ENCODE measurements around the gene CTNNA1. TPM values are rescaled to one million over a fixed set of nuclear protein-coding genes. Genes with fewer than 3 reads are reported as not detected.

The CTNNA1 gene
- polyA plus RNA-seq, 3 donors, result 56.6 to 84.5 (median 66.2) TPM

- Mint-ChIP-seq H3K27ac (peak overlapping the region in 6 of 7 donors; percentile 16 to 85 (median 58)), H3K9me3 (peaks cover 0 to 2% (median 0%) of the 10 kb centered on the region in 7 donors), H3K27me3 (ENCODE audit: low read depth in 3 of 3) (peaks cover 2 to 16% (median 6%) of the 10 kb centered on the region in 3 donors), H3K4me1 (peaks cover 8% of the 10 kb centered on the region), H3K36me3 (no peaks in the 10 kb centered on the region), H3K4me3 (no peak overlapping the region)
- H2AFZ ChIP-seq (ENCODE audit: insufficient read depth, low read depth, low read length, poor library complexity, severe bottlenecking), result no peak overlapping the region
- H3K79me2 ChIP-seq (ENCODE audit: insufficient read depth, low read length), result no peaks in the 10 kb centered on the region
- no peak overlapping the region for H3K4me3 ChIP-seq (replicated peaks in 1 of 3; ENCODE audit: low read depth in 2 of 3, low read length in 3 of 3)
- no peaks in the 10 kb centered on the region for H4K20me1 ChIP-seq (ENCODE audit: insufficient read depth, low read length)
- intact Hi-C loops (cut with micrococcal nuclease), result no loop called here
- H3K9ac ChIP-seq (ENCODE audit: insufficient read depth, low read length, poor library complexity, severe bottlenecking), result no peak overlapping the region
- no peaks in the 10 kb centered on the region for H3K27me3 ChIP-seq (ENCODE audit: control insufficient read depth in 2 of 2, insufficient read depth in 2 of 2, low read length in 2 of 2)
- peak; percentile 71 to 81 (median 74) for DNase-seq
- no peak for TF ChIP-seq CTCF (IDR thresholded peaks at IDR 0.05)
- H3K4me2 ChIP-seq (replicated peaks; ENCODE audit: extremely low read depth, low read length, poor library complexity, severe bottlenecking), result no peak overlapping the region
- peaks cover 5 to 7% of the 10 kb centered on the region in 2 donors for H3K4me1 ChIP-seq (ENCODE audit: control insufficient read depth in 1 of 2, insufficient read depth in 2 of 2, low read length in 2 of 2)
- no peaks in the 10 kb centered on the region for H3K36me3 ChIP-seq (replicated peaks in 1 of 2; ENCODE audit: control insufficient read depth in 1 of 2, insufficient read depth in 2 of 2, low read length in 2 of 2)
- WGBS (ENCODE audit: insufficient coverage), result 81% methylated on average over 3 of the region's 5 CpGs
- H3K27ac ChIP-seq (ENCODE audit: low read depth in 1 of 2, low read length in 2 of 2), result no peak overlapping the region
- H3K9me3 ChIP-seq (replicated peaks in 1 of 2; ENCODE audit: control insufficient read depth in 1 of 2, insufficient read depth in 1 of 2, low read length in 2 of 2), result no peaks in the 10 kb centered on the region
Observed at GRCh38 chr5:138724470-138725146, 28.6 kb upstream of the CTNNA1 start.

DNA sequence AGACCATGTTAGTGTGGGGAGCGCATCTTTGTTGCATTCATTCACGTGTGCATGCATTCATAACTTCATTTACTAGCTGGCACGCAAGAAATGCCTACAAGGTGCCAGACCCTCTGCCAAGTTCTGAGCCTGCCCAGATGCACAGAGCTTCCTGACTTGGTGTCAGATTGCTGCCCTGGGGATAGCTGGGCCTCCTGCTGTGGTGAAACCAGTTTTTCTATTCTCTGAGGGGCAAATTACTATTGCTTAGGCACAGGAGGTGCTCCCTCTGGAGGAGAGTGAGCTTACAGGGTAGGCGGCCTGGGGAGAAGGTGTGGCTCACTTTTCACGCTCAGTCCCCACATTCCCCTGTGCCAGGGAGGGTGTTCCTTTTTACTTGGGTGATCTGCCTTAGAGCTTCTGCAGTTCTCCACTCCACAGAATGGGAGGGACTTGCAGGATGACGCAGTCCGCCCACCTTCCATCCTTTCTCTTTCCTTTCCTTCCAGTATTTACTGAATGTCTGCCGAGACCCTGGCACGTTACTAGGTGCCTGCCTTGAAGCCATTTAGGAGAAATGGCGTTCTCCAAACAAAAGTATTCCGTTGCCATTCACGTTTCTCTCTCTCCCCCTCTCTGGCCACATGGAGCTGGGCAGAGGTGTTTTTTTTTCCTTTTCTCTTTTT lies 27.9 kb upstream of the CTNNA1 start:
- Histone ChIP-seq H3K27ac (ENCODE audit: low read depth in 1 of 2, low read length in 2 of 2) (no peak overlapping the region), H3K9ac (ENCODE audit: insufficient read depth, low read length, poor library complexity, severe bottlenecking) (no peak overlapping the region), H4K20me1 (ENCODE audit: insufficient read depth, low read length) (no peaks in the 10 kb centered on the region), H3K79me2 (ENCODE audit: insufficient read depth, low read length) (no peaks in the 10 kb centered on the region), H2AFZ (ENCODE audit: insufficient read depth, low read depth, low read length, poor library complexity, severe bottlenecking) (no peak overlapping the region), H3K9me3 (replicated peaks in 1 of 2; ENCODE audit: control insufficient read depth in 1 of 2, insufficient read depth in 1 of 2, low read length in 2 of 2) (no peaks in the 10 kb centered on the region), H3K4me2 (replicated peaks; ENCODE audit: extremely low read depth, low read length, poor library complexity, severe bottlenecking) (no peak overlapping the region), H3K4me1 (ENCODE audit: control insufficient read depth in 1 of 2, insufficient read depth in 2 of 2, low read length in 2 of 2) (peaks cover 5 to 7% of the 10 kb centered on the region in 2 donors), H3K4me3 (replicated peaks in 1 of 3; ENCODE audit: low read depth in 2 of 3, low read length in 3 of 3) (no peak overlapping the region), H3K36me3 (replicated peaks in 1 of 2; ENCODE audit: control insufficient read depth in 1 of 2, insufficient read depth in 2 of 2, low read length in 2 of 2) (no peaks in the 10 kb centered on the region), H3K27me3 (ENCODE audit: control insufficient read depth in 2 of 2, insufficient read depth in 2 of 2, low read length in 2 of 2) (no peaks in the 10 kb centered on the region)
- no peaks in the 10 kb centered on the region for H3K36me3 Mint-ChIP-seq
- TF ChIP-seq CTCF (IDR thresholded peaks at IDR 0.05), result no peak
- intact Hi-C loops (cut with micrococcal nuclease), result no loop called here
- H3K9me3 Mint-ChIP-seq, result peaks cover 0 to 2% (median 0%) of the 10 kb centered on the region in 7 donors
- no peak overlapping the region for H3K4me3 Mint-ChIP-seq
- no peak for DNase-seq
- peak overlapping the region in 3 of 7 donors; percentile 30 to 85 (median 51) for H3K27ac Mint-ChIP-seq
- peaks cover 8% of the 10 kb centered on the region for H3K4me1 Mint-ChIP-seq
- WGBS (ENCODE audit: insufficient coverage), result 100% methylated on average over 4 of the region's 12 CpGs
- peaks cover 2 to 17% (median 6%) of the 10 kb centered on the region in 3 donors for H3K27me3 Mint-ChIP-seq (ENCODE audit: low read depth in 3 of 3)

All from CD14-positive monocyte (primary cell).